Endothelial cell of umbilical vein (primary cell): ENCODE data around the gene UNC5C. TPM values are rescaled to one million over a fixed set of nuclear protein-coding genes. Genes with fewer than 3 reads are reported as not detected.
A peak's percentile ranks its signal among the peaks of the same experiment; 100 is the strongest.

ENCODE experiments used
- BruUV-seq: library from RNA; stranded (reverse); fragments of 400-500 nt; replicated peaks from 2 replicates; lab custom pipeline; 2021; lab: Mats Ljungman, UMichigan
- CTCF ChIA-PET: fragments of 300-600, 350-600 bp; sonication (Branson Sonifier 250); formaldehyde crosslinking; loops from one replicate; lab custom pipeline; 2021; ENCODE audit warnings: antibody characterized with exemption, inconsistent platforms; lab: Charles Lee
- POLR2A ChIA-PET: fragments of 300-600, 350-600 bp; sonication (Branson Sonifier 250); formaldehyde crosslinking; loops from one replicate; lab custom pipeline; 2021; ENCODE audit warnings: antibody characterized with exemption, inconsistent platforms; lab: Charles Lee
- DNase-seq: peaks from one replicate; pipeline ENCODE4 v3.0.0-alpha.2; 2011; ENCODE audit warnings: low read depth, low spot score
- FAIRE-seq: peaks from 2 replicates; lab custom pipeline; 2011; peaks lifted over from hg19 to GRCh38; lab: Jason Lieb, UNC
- H2AFZ ChIP-seq: 2 replicates; pipeline ENCODE4 v1.6.0; 2012; ENCODE audit warnings: low read depth, low read length, control low read depth, inconsistent platforms
- H3K27ac ChIP-seq: 2 replicates; pipeline ENCODE4 v1.5.1; 2011; ENCODE audit warnings: low read depth, mild to moderate bottlenecking, control low read depth, low read length, moderate library complexity; ENCODE audit not compliant: insufficient read depth
- H3K27me3 ChIP-seq, 2 experiments: 2 replicates each; pipeline versions ENCODE4 v1.6.0 to v1.6.1; 2011; ENCODE audit warnings: low read length in 2 of 2, mixed read lengths in 1 of 2; ENCODE audit not compliant: control insufficient read depth in 2 of 2, insufficient read depth in 2 of 2
- H3K36me3 ChIP-seq, 2 experiments: 2 replicates in 1 of 2; 3 replicates in 1 of 2; pipeline ENCODE4 v1.5.1; 2011; ENCODE audit warnings: low read length in 2 of 2, mild to moderate bottlenecking in 1 of 2, moderate library complexity in 1 of 2; ENCODE audit not compliant: control insufficient read depth in 2 of 2, insufficient read depth in 2 of 2; ENCODE audit errors: extremely low read depth in 1 of 2
- H3K4me1 ChIP-seq: 3 replicates; pipeline ENCODE4 v1.5.1; 2011; ENCODE audit warnings: mild to moderate bottlenecking, low read length; ENCODE audit not compliant: control insufficient read depth, insufficient read depth; ENCODE audit errors: extremely low read depth
- H3K4me2 ChIP-seq: 2 replicates; pipeline ENCODE4 v1.6.1; 2011; ENCODE audit warnings: low read length, control low read depth, mixed read lengths; ENCODE audit not compliant: insufficient read depth
- H3K4me3 ChIP-seq, 3 experiments: fragments of 200-600 bp in 1 of 3; sonication (generic), shearing (Covaris generic) in 1 of 3; replicated peaks in 1 of 3; 2 replicates each; pipeline ENCODE4 v1.5.1; 2011 to 2016; ENCODE audit warnings: control low read depth in 3 of 3, low read length in 3 of 3, mild to moderate bottlenecking in 2 of 3, inconsistent platforms in 1 of 3, low read depth in 1 of 3, moderate library complexity in 1 of 3; ENCODE audit not compliant: insufficient read depth in 1 of 3
- H3K79me2 ChIP-seq: 2 replicates; pipeline ENCODE4 v1.6.0; 2012; ENCODE audit warnings: low read length, inconsistent platforms; ENCODE audit not compliant: control insufficient read depth, insufficient read depth
- H3K9ac ChIP-seq: replicated peaks from 2 replicates; pipeline ENCODE3; 2011; ENCODE audit warnings: low read length, control low read depth; ENCODE audit not compliant: insufficient read depth; ENCODE audit errors: extremely low read depth
- H3K9me1 ChIP-seq: replicated peaks from 3 replicates; pipeline ENCODE4 v1.6.0; 2011; ENCODE audit warnings: mild to moderate bottlenecking, low read length; ENCODE audit not compliant: control insufficient read depth, insufficient read depth; ENCODE audit errors: extremely low read depth
- H3K9me3 ChIP-seq: replicated peaks from 2 replicates; pipeline ENCODE4 v1.5.1; 2012; ENCODE audit warnings: low read length, inconsistent platforms; ENCODE audit not compliant: control insufficient read depth, insufficient read depth
- H4K20me1 ChIP-seq: replicated peaks from 2 replicates; pipeline ENCODE3; 2011; ENCODE audit warnings: mild to moderate bottlenecking, low read length; ENCODE audit not compliant: control insufficient read depth, insufficient read depth; ENCODE audit errors: extremely low read depth
- CTCF ChIP-seq, 2 donors: IDR thresholded peaks; 1 replicate in 1 of 2; 2 replicates in 1 of 2; pipeline ENCODE4 v1.5.1; 2011; ENCODE audit warnings: low read length in 2 of 2, mild to moderate bottlenecking in 2 of 2, moderate library complexity in 2 of 2, control low read depth in 1 of 2, inconsistent platforms in 1 of 2, low read depth in 1 of 2; ENCODE audit not compliant: insufficient read depth in 1 of 2; ENCODE audit errors: extremely low read depth in 1 of 2
- GATA2 ChIP-seq: IDR thresholded peaks from 2 replicates; pipeline ENCODE4 v1.7.0; 2011; ENCODE audit warnings: low read depth, mild to moderate bottlenecking, moderate library complexity, mixed read lengths, low read length; ENCODE audit not compliant: insufficient read length, insufficient read depth
- MAX ChIP-seq: IDR thresholded peaks from 2 replicates; pipeline ENCODE4 v1.6.1; 2011; ENCODE audit not compliant: insufficient read depth, insufficient read length
- POLR2AphosphoS5 ChIP-seq: IDR thresholded peaks from 2 replicates; pipeline ENCODE4 v1.6.1; 2012; ENCODE audit warnings: low read depth, mild to moderate bottlenecking, control low read depth, low read length, moderate library complexity; ENCODE audit not compliant: insufficient read depth
- dilution Hi-C: fragments of 300-500 bp; cut with MboI; formaldehyde crosslinking; loops from one replicate; pipeline ENCODE4 v1.15.0; 2019; ENCODE audit warnings: low sequenced_read_pairs; ENCODE audit not compliant: extremely low pct_ligation_motif_present
- intact Hi-C: fragments of 100-400 bp; cut with micrococcal nuclease; formaldehyde crosslinking; loops from one replicate; pipeline ENCODE4 v1.10.0; 2022
- polyA plus RNA-seq, 4 experiments: library from polyadenylated mRNA; depleted of rRNA in 3 of 4; stranded (reverse) in 3 of 4; unstranded in 1 of 4; fragments of >200 nt; gene quantifications; 2 replicates each; pipeline versions ENCODE4 v1.2.1 to v1.2.3, GENCODE V29; 2011 to 2012; ENCODE audit warnings: missing spikeins in 1 of 4
- total RNA-seq: library from RNA; stranded (reverse); gene quantifications from 2 replicates; pipeline ENCODE4 v1.2.3, GENCODE V29; 2021

Gene UNC5C
- total and polyA plus RNA-seq, 2 donors (not counting 3 experiments of a cell fraction or from before 2014, with no cell fraction given), result 0.44 to 0.53 TPM

GRCh38 chr4:95124906-95125504 is 423.8 kb downstream of the UNC5C start:
- no peaks in the 10 kb centered on the region for H4K20me1 ChIP-seq
- CTCF ChIA-PET, result interaction anchor here (0.7 to 4.4 kb wide), 25 partner anchors 9 to 1336 kb away, joined by 3 to 77 read pairs (median 4); partner anchors contain the start of gene BMPR1B
- POLR2A ChIA-PET, result no interaction called here
- DNase-seq (peak; percentile 68), FAIRE-seq (peak; percentile 72)
- no TSS peak for BruUV-seq
- H3K36me3 ChIP-seq, result no peaks in the 10 kb centered on the region
- H3K79me2 ChIP-seq, result no peaks in the 10 kb centered on the region
- no peak overlapping the region for H3K4me2 ChIP-seq
- intact Hi-C loops, result loop anchor here (1.0 to 10.0 kb wide), 3 partner anchors 370 to 820 kb away; partner anchors contain the start of gene BMPR1B
- no peaks in the 10 kb centered on the region for H3K9me3 ChIP-seq
- H3K9me1 ChIP-seq, result no peaks in the 10 kb centered on the region
- no peak overlapping the region for H3K9ac ChIP-seq
- no peak overlapping the region for H3K27ac ChIP-seq
- peak overlapping the region; percentile 51 for H2AFZ ChIP-seq
- TF ChIP-seq GATA2 (no peak), CTCF (IDR thresholded peaks at IDR 0.05; ENCODE audit: extremely low read depth in 1 of 2, insufficient read depth in 1 of 2, low read depth in 1 of 2, low read length in 2 of 2) (peak; percentile 53 to 55), MAX (no peak), POLR2AphosphoS5 (no peak)
- peaks cover 14% of the 10 kb centered on the region for H3K4me1 ChIP-seq
- H3K27me3 ChIP-seq, result no peaks in the 10 kb centered on the region
- dilution Hi-C loops, result no loop called here
- H3K4me3 ChIP-seq, result no peak overlapping the region
